Small intestine (tissue), 7 donors: ENCODE data around the gene CAMTA1. TPM values are rescaled to one million over a fixed set of nuclear protein-coding genes. Genes with fewer than 3 reads are reported as not detected.

Source experiments
- DNase-seq, 2 donors: peaks; one replicate each; pipeline versions ENCODE4 v3.0.0 to v3.0.0-alpha.2; 2013
- FAIRE-seq: peaks from 2 replicates; lab custom pipeline; 2012; peaks lifted over from hg19 to GRCh38; lab: Jason Lieb, UNC
- H3K27ac ChIP-seq, 3 donors: one replicate each; pipeline ENCODE4 v1.5.1; 2013; ENCODE audit warnings: low read length in 2 of 3, mild to moderate bottlenecking in 2 of 3, control low read depth in 1 of 3, inconsistent platforms in 1 of 3, low read depth in 1 of 3, moderate library complexity in 1 of 3
- H3K27me3 ChIP-seq, 3 donors: one replicate each; pipeline ENCODE4 v1.6.1; 2013; ENCODE audit warnings: low read length in 3 of 3, inconsistent platforms in 1 of 3; ENCODE audit not compliant: control insufficient read depth in 3 of 3, insufficient read depth in 3 of 3
- H3K36me3 ChIP-seq, 3 donors: one replicate each; pipeline ENCODE4 v1.6.1; 2013; ENCODE audit warnings: low read length in 3 of 3, inconsistent platforms in 1 of 3, low read depth in 1 of 3, mild to moderate bottlenecking in 1 of 3, moderate library complexity in 1 of 3; ENCODE audit not compliant: control insufficient read depth in 3 of 3, insufficient read depth in 2 of 3
- H3K4me1 ChIP-seq, 3 donors: one replicate each; pipeline ENCODE4 v1.6.1; 2013; ENCODE audit warnings: low read length in 2 of 3, inconsistent platforms in 1 of 3, low read depth in 1 of 3, mild to moderate bottlenecking in 1 of 3, moderate library complexity in 1 of 3; ENCODE audit not compliant: control insufficient read depth in 3 of 3, insufficient read depth in 2 of 3
- H3K4me3 ChIP-seq, 3 donors: one replicate each; pipeline ENCODE4 v1.5.1; 2013; ENCODE audit warnings: low read length in 3 of 3, control low read depth in 1 of 3, inconsistent platforms in 1 of 3, low read depth in 1 of 3, mild to moderate bottlenecking in 1 of 3, moderate library complexity in 1 of 3
- H3K9me3 ChIP-seq, 2 donors: one replicate each; pipeline ENCODE4 v1.6.1; 2013; ENCODE audit warnings: low read depth in 1 of 2, low read length in 1 of 2; ENCODE audit not compliant: control insufficient read depth in 2 of 2, insufficient read depth in 1 of 2
- WGBS, 3 donors: extraction: QIAGEN DNeasy Blood & Tissue Kit; methylation state at CpG; one replicate each; pipeline ENCODE4 v1.1.7; 2013; 5-methylcytosine and 5-hydroxymethylcytosine counted together
- polyA plus RNA-seq, 4 donors: library from polyadenylated mRNA; stranded (reverse) in 3 of 4; unstranded in 1 of 4; fragments of 200-250 nt in 3 of 4; fragments of 120-200 nt in 1 of 4; gene quantifications; one replicate each; pipeline versions ENCODE4 v1.2.1 to v1.2.3, GENCODE V29; 2013
- donor health status: healthy with polysubstance abuse.
- donor health status: control.
- donor health status: control.
- donor health status: Bipolar disorder and iron deficiency.
- donor health status: healthy.

Gene CAMTA1
- polyA plus RNA-seq, 4 donors, result 57.6 to 177 (median 147) TPM

- Histone ChIP-seq H3K36me3 (no peaks in the 10 kb centered on the region), H3K9me3 (no peaks in the 10 kb centered on the region), H3K4me1 (no peaks in the 10 kb centered on the region), H3K27me3 (no peaks in the 10 kb centered on the region), H3K4me3 (no peak overlapping the region), H3K27ac (no peak overlapping the region)
- DNase-seq (no peak), FAIRE-seq (no peak)
- 64 to 79% (median 73%) methylated on average over 5 of the region's 5 CpGs for WGBS, 3 donors
These were observed 936.9 kb downstream of the CAMTA1 start for GRCh38 chr1:7721940-7722669.

GRCh38 chr1:7722670-7723012 is 937.4 kb downstream of the CAMTA1 start:
- Histone ChIP-seq H3K9me3 (no peaks in the 10 kb centered on the region), H3K36me3 (no peaks in the 10 kb centered on the region), H3K4me1 (no peaks in the 10 kb centered on the region), H3K27ac (no peak overlapping the region), H3K27me3 (no peaks in the 10 kb centered on the region), H3K4me3 (no peak overlapping the region)
- 78 to 90% (median 82%) methylated on average over 2 of the region's 2 CpGs for WGBS, 3 donors
- DNase-seq (no peak), FAIRE-seq (no peak)

GRCh38 chr1:7726623-7727022 is 941.4 kb downstream of the CAMTA1 start:
- no peak for DNase-seq

GRCh38 chr1:7727809-7728471 is 942.7 kb downstream of the CAMTA1 start:
- Histone ChIP-seq H3K27me3 (no peaks in the 10 kb centered on the region), H3K4me1 (no peaks in the 10 kb centered on the region), H3K9me3 (peaks cover 0 to 3% of the 10 kb centered on the region in 2 donors), H3K36me3 (no peaks in the 10 kb centered on the region), H3K4me3 (no peak overlapping the region), H3K27ac (no peak overlapping the region)
- DNase-seq (no peak), FAIRE-seq (no peak)
- WGBS, 3 donors, result 85 to 93% (median 89%) methylated on average over 14 of the region's 14 CpGs

More at GRCh38 chr1:7726623-7727022, 941.4 kb downstream of the CAMTA1 start:
- Histone ChIP-seq H3K9me3 (peaks cover 0 to 3% of the 10 kb centered on the region in 2 donors), H3K27ac (no peak overlapping the region), H3K4me3 (peak overlapping the region in 1 of 3 donors; percentile 9), H3K4me1 (no peaks in the 10 kb centered on the region), H3K36me3 (no peaks in the 10 kb centered on the region), H3K27me3 (no peaks in the 10 kb centered on the region)
- WGBS, 3 donors, result 30 to 65% (median 51%) methylated on average over 7 of the region's 7 CpGs
- FAIRE-seq, result no peak

- FAIRE-seq, result no peak
These were observed 944.5 kb downstream of the CAMTA1 start for GRCh38 chr1:7729761-7730160.

GRCh38 chr1:7732331-7732730 is 947.1 kb downstream of the CAMTA1 start:
- no peaks in the 10 kb centered on the region for H3K27me3 ChIP-seq
- no peak for FAIRE-seq
- H3K4me3 ChIP-seq, result no peak overlapping the region
- 89 to 94% (median 94%) methylated on average over 19 of the region's 19 CpGs for WGBS, 3 donors
- peaks cover 0 to 3% of the 10 kb centered on the region in 2 donors for H3K9me3 ChIP-seq
- H3K27ac ChIP-seq, result no peak overlapping the region
- no peaks in the 10 kb centered on the region for H3K4me1 ChIP-seq
- H3K36me3 ChIP-seq, result peaks cover 0 to 11% (median 0%) of the 10 kb centered on the region in 3 donors
- no peak for DNase-seq

More at GRCh38 chr1:7729761-7730160, 944.5 kb downstream of the CAMTA1 start:
- no peaks in the 10 kb centered on the region for H3K36me3 ChIP-seq
- 96 to 98% (median 97%) methylated on average over 5 of the region's 5 CpGs for WGBS, 3 donors
- no peak overlapping the region for H3K4me3 ChIP-seq
- no peak overlapping the region for H3K27ac ChIP-seq
- peaks cover 0 to 3% of the 10 kb centered on the region in 2 donors for H3K9me3 ChIP-seq
- no peaks in the 10 kb centered on the region for H3K4me1 ChIP-seq
- no peak for DNase-seq
- no peaks in the 10 kb centered on the region for H3K27me3 ChIP-seq

GRCh38 chr1:7733276-7733675 is 948.0 kb downstream of the CAMTA1 start:
- no peak overlapping the region for H3K4me3 ChIP-seq
- WGBS, 3 donors, result 71 to 77% (median 77%) methylated on average over 2 of the region's 2 CpGs
- peaks cover 0 to 15% (median 0%) of the 10 kb centered on the region in 3 donors for H3K36me3 ChIP-seq
- no peak overlapping the region for H3K27ac ChIP-seq
- H3K27me3 ChIP-seq, result no peaks in the 10 kb centered on the region
- H3K9me3 ChIP-seq, result peaks cover 0 to 3% of the 10 kb centered on the region in 2 donors
- no peak for FAIRE-seq
- DNase-seq, result no peak
- H3K4me1 ChIP-seq, result no peaks in the 10 kb centered on the region

- Histone ChIP-seq H3K36me3 (peaks cover 0 to 19% (median 0%) of the 10 kb centered on the region in 3 donors), H3K4me3 (no peak overlapping the region), H3K27me3 (no peaks in the 10 kb centered on the region), H3K9me3 (no peaks in the 10 kb centered on the region), H3K4me1 (no peaks in the 10 kb centered on the region), H3K27ac (no peak overlapping the region)
- FAIRE-seq (no peak), DNase-seq (no peak)
- 91 to 94% (median 92%) methylated on average over 6 of the region's 6 CpGs for WGBS, 3 donors
These were observed 952.8 kb downstream of the CAMTA1 start for GRCh38 chr1:7738044-7738443.
